ENCODE measurements around the gene HTT. TPM values are rescaled to one million over a fixed set of nuclear protein-coding genes. Genes with fewer than 3 reads are reported as not detected.

Gene HTT
- total and polyA plus RNA-seq, 2 of the 13 experiments (the other 11 are each of a cell fraction or from before 2014, with no cell fraction given): 17.5 to 19.5 TPM

DNA sequence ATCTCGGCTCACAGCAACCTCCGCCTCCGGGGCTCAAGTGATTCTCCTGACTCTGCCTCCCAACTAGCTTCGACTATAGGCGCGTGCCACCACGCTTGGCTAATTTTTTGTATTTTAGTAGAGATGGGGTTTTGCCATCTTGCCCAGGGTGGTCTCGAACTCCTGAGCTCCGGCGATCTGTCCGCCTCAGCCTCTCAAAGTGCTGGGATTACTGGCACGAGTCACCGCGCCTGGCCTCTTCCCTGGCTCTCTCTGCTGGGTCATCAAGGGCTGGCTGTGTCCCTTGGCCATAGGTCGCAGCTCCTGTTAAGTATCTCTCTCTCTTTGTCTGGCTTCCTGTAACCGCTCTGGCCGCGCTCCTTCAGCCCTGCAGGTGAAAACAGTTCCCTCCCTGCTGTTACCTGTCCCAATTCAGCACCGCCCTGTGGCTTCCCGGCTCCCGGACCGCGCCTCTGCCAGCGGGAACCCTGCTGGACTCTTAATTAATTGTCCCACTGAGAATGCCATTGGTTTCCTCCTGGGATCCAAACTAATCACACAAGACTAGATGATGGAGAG is 217.0 kb downstream of the HTT start (continued):
- TF ChIP-seq ZNF792 (CRISPR knock-in tag; IDR thresholded peaks at IDR 0.05) (0 out of 2 replicates have a peak, but pooled peaks have one; percentile 25), TAF1 (CRISPR knock-in tag; IDR thresholded peaks at IDR 0.05) (no peak), ZNF354B (CRISPR knock-in tag; IDR thresholded peaks at IDR 0.05) (0 out of 2 replicates have a peak, but pooled peaks have one; percentile 44), RXRB (CRISPR knock-in tag; IDR thresholded peaks at IDR 0.05; ENCODE audit: borderline replicate concordance) (0 out of 2 replicates have a peak, but pooled peaks have one; percentile 17), ZC3H13 (CRISPR knock-in tag; IDR thresholded peaks at IDR 0.05) (no peak), SMAD3 (CRISPR knock-in tag; IDR thresholded peaks at IDR 0.05) (no peak), TARDBP (CRISPR knock-in tag; IDR thresholded peaks at IDR 0.05) (0 out of 2 replicates have a peak, but pooled peaks have one; percentile 24), SNAPC2 (CRISPR knock-in tag; IDR thresholded peaks at IDR 0.05) (0 out of 2 replicates have a peak, but pooled peaks have one; percentile 27), NBN (conservative IDR thresholded peaks at IDR 0.05) (no peak), HMG20A (CRISPR knock-in tag; IDR thresholded peaks at IDR 0.05; ENCODE audit: borderline replicate concordance) (no peak), TSC22D2 (CRISPR knock-in tag; IDR thresholded peaks at IDR 0.05; ENCODE audit: borderline replicate concordance) (0 out of 2 replicates have a peak, but pooled peaks have one; percentile 20), NCOA1 (CRISPR knock-in tag; IDR thresholded peaks at IDR 0.05) (no peak), ZNF18 (CRISPR knock-in tag; IDR thresholded peaks at IDR 0.05; ENCODE audit: insufficient replicate concordance) (no peak), ZNF160 (CRISPR knock-in tag; IDR thresholded peaks at IDR 0.05) (no peak), ZNF782 (CRISPR knock-in tag; IDR thresholded peaks at IDR 0.05; ENCODE audit: borderline replicate concordance) (no peak), BCL3 (CRISPR knock-in tag; IDR thresholded peaks at IDR 0.05) (no peak), ZNF230 (CRISPR knock-in tag; IDR thresholded peaks at IDR 0.05) (no peak), ZEB1 (IDR thresholded peaks at IDR 0.05; ENCODE audit: insufficient replicate concordance, low read depth) (peak; percentile 39), ZNF12 (CRISPR knock-in tag; IDR thresholded peaks at IDR 0.05) (no peak), IRF1 (CRISPR knock-in tag; IDR thresholded peaks at IDR 0.05; ENCODE audit: low read depth) (no peak), SAP130 (CRISPR knock-in tag; IDR thresholded peaks at IDR 0.05; ENCODE audit: low read depth) (no peak; the same call in 1 of the 2 replicates), KLF11 (CRISPR knock-in tag; IDR thresholded peaks at IDR 0.05) (no peak), GTF2F1 (IDR thresholded peaks at IDR 0.05; ENCODE audit: low read length) (no peak)
- TF ChIP-seq, protein P1, sequence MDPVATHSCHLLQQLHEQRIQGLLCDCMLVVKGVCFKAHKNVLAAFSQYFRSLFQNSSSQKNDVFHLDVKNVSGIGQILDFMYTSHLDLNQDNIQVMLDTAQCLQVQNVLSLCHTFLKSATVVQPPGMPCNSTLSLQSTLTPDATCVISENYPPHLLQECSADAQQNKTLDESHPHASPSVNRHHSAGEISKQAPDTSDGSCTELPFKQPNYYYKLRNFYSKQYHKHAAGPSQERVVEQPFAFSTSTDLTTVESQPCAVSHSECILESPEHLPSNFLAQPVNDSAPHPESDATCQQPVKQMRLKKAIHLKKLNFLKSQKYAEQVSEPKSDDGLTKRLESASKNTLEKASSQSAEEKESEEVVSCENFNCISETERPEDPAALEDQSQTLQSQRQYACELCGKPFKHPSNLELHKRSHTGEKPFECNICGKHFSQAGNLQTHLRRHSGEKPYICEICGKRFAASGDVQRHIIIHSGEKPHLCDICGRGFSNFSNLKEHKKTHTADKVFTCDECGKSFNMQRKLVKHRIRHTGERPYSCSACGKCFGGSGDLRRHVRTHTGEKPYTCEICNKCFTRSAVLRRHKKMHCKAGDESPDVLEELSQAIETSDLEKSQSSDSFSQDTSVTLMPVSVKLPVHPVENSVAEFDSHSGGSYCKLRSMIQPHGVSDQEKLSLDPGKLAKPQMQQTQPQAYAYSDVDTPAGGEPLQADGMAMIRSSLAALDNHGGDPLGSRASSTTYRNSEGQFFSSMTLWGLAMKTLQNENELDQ (CRISPR knock-in tag; IDR thresholded peaks at IDR 0.05; ENCODE audit: borderline replicate concordance): 0 out of 2 replicates have a peak, but pooled peaks have one; percentile 8
- TF ChIP-seq, protein P2, sequence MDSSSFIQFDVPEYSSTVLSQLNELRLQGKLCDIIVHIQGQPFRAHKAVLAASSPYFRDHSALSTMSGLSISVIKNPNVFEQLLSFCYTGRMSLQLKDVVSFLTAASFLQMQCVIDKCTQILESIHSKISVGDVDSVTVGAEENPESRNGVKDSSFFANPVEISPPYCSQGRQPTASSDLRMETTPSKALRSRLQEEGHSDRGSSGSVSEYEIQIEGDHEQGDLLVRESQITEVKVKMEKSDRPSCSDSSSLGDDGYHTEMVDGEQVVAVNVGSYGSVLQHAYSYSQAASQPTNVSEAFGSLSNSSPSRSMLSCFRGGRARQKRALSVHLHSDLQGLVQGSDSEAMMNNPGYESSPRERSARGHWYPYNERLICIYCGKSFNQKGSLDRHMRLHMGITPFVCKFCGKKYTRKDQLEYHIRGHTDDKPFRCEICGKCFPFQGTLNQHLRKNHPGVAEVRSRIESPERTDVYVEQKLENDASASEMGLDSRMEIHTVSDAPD (CRISPR knock-in tag; IDR thresholded peaks at IDR 0.05): 0 out of 2 replicates have a peak, but pooled peaks have one; percentile 37

Measured in HepG2 (cell line).